Lower lobe of right lung (tissue), 2 donors: ENCODE results near the gene HCN4. TPM values are rescaled to one million over a fixed set of nuclear protein-coding genes. Genes with fewer than 3 reads are reported as not detected.

Experiments used
- ATAC-seq, 2 donors: fragments of 200-7000 bp; cut with Tn5 transposase; one replicate each; pipeline ENCODE4 v1.9.1; 2020 to 2022; ENCODE audit warnings: mild to moderate bottlenecking in 2 of 2, moderate library complexity in 2 of 2
- DNase-seq: peaks from one replicate; pipeline ENCODE4 v3.0.0-alpha.2; 2020
- H3K27ac ChIP-seq: fragments of 200-600 bp; one replicate; pipeline ENCODE4 v1.8.0; 2022
- H3K27me3 ChIP-seq: fragments of 200-600 bp; one replicate; pipeline ENCODE4 v1.8.0; 2022; ENCODE audit warnings: low read depth
- H3K36me3 ChIP-seq: fragments of 200-600 bp; one replicate; pipeline ENCODE4 v1.8.0; 2022; ENCODE audit warnings: mild to moderate bottlenecking
- H3K4me1 ChIP-seq: fragments of 200-600 bp; one replicate; pipeline ENCODE4 v1.8.0; 2022
- H3K4me3 ChIP-seq: fragments of 200-600 bp; one replicate; pipeline ENCODE4 v1.8.0; 2022; ENCODE audit warnings: mild to moderate bottlenecking
- H3K9me3 ChIP-seq: fragments of 200-600 bp; one replicate; pipeline ENCODE4 v1.8.0; 2022
- CTCF ChIP-seq: fragments of 200-600 bp; IDR thresholded peaks from one replicate; pipeline ENCODE4 v1.8.0; 2022; ENCODE audit warnings: antibody characterized with exemption, mild to moderate bottlenecking
- intact Hi-C: fragments of 100-400 bp; cut with DNase I; formaldehyde crosslinking; loops from one replicate; pipeline ENCODE4 v1.11.0; 2022
- total RNA-seq: library from RNA; stranded (reverse); fragmentation: NEBNext Ultra II Directional; extraction: Animal tissue kit (Norgen Biotek cat#: 25700); gene quantifications from one replicate; pipeline ENCODE4 v1.2.1, GENCODE V29; 2021
- donor health status: DM: no; HTN: yes; CAD: no; lungs with severe emphysema.

Gene HCN4
- total RNA-seq, 1 donor from 2014 or later: 0.18 TPM

- no peaks in the 10 kb centered on the region for H3K36me3 ChIP-seq
- intact Hi-C loops: no loop called here
- H3K27me3 ChIP-seq: peaks cover 6% of the 10 kb centered on the region
- H3K4me3 ChIP-seq: no peak overlapping the region
- no peak for TF ChIP-seq CTCF
- ATAC-seq (no peak), DNase-seq (no peak)
- no peaks in the 10 kb centered on the region for H3K9me3 ChIP-seq
- no peak overlapping the region for H3K27ac ChIP-seq
- H3K4me1 ChIP-seq: no peaks in the 10 kb centered on the region
Observed at GRCh38 chr15:73345658-73346057, 23.1 kb downstream of the HCN4 start.

- Histone ChIP-seq H3K4me1 (no peaks in the 10 kb centered on the region), H3K36me3 (no peaks in the 10 kb centered on the region), H3K4me3 (no peak overlapping the region), H3K27me3 (peaks cover 6% of the 10 kb centered on the region), H3K9me3 (no peaks in the 10 kb centered on the region), H3K27ac (no peak overlapping the region)
- no peak for TF ChIP-seq CTCF
- no peak for ATAC-seq
- intact Hi-C loops: no loop called here
- DNase-seq: no peak
Observed at GRCh38 chr15:73344056-73344455, 24.7 kb downstream of the HCN4 start.

- DNase-seq (no peak), ATAC-seq (no peak)
- Histone ChIP-seq H3K27me3 (peaks cover 6% of the 10 kb centered on the region), H3K36me3 (no peaks in the 10 kb centered on the region), H3K4me1 (no peaks in the 10 kb centered on the region), H3K4me3 (no peak overlapping the region), H3K9me3 (no peaks in the 10 kb centered on the region), H3K27ac (no peak overlapping the region)
- TF ChIP-seq CTCF: no peak
- intact Hi-C loops: no loop called here
Observed at GRCh38 chr15:73341886-73342600, 26.7 kb downstream of the HCN4 start.

GRCh38 chr15:73340502-73341192 is 28.1 kb downstream of the HCN4 start:
- Histone ChIP-seq H3K36me3 (no peaks in the 10 kb centered on the region), H3K4me3 (no peak overlapping the region), H3K4me1 (no peaks in the 10 kb centered on the region), H3K27me3 (peaks cover 6% of the 10 kb centered on the region), H3K27ac (no peak overlapping the region), H3K9me3 (no peaks in the 10 kb centered on the region)
- no peak for TF ChIP-seq CTCF
- no peak for ATAC-seq
- intact Hi-C loops: no loop called here
- DNase-seq: no peak

- ATAC-seq (no peak), DNase-seq (no peak)
- peaks cover under 1% of the 10 kb centered on the region for H3K27me3 ChIP-seq
- TF ChIP-seq CTCF: no peak
- H3K27ac ChIP-seq: no peak overlapping the region
- H3K9me3 ChIP-seq: no peaks in the 10 kb centered on the region
- no peaks in the 10 kb centered on the region for H3K36me3 ChIP-seq
- intact Hi-C loops: no loop called here
- H3K4me3 ChIP-seq: no peak overlapping the region
- H3K4me1 ChIP-seq: no peaks in the 10 kb centered on the region
Observed at GRCh38 chr15:73338606-73339374, 30.0 kb downstream of the HCN4 start.
